Endodermal cell (in vitro differentiated cells): ENCODE results near the gene SFSWAP. TPM values are rescaled to one million over a fixed set of nuclear protein-coding genes. Genes with fewer than 3 reads are reported as not detected.

Experiments
- DNase-seq: peaks from one replicate; pipeline ENCODE4 v3.0.0-alpha.2; 2017
- H3K27ac ChIP-seq: 2 replicates; pipeline ENCODE4 v1.5.1; 2013; ENCODE audit warnings: mild to moderate bottlenecking, low read depth, low read length, moderate library complexity
- H3K27me3 ChIP-seq: 2 replicates; pipeline ENCODE4 v1.6.1; 2013; ENCODE audit warnings: mild to moderate bottlenecking, low read length, moderate library complexity; ENCODE audit not compliant: insufficient read depth, control insufficient read depth, poor library complexity, severe bottlenecking
- H3K36me3 ChIP-seq: 2 replicates; pipeline ENCODE4 v1.7.0; 2013; ENCODE audit warnings: mild to moderate bottlenecking, low read length, moderate library complexity; ENCODE audit not compliant: control insufficient read depth, insufficient read depth
- H3K4me1 ChIP-seq: one replicate; pipeline ENCODE4 v1.7.0; 2013; ENCODE audit warnings: low read length; ENCODE audit not compliant: control insufficient read depth, insufficient read depth
- H3K4me3 ChIP-seq: 2 replicates; pipeline ENCODE4 v1.5.1; 2013; ENCODE audit warnings: mild to moderate bottlenecking, low read length, moderate library complexity
- H3K9ac ChIP-seq: 2 replicates; pipeline ENCODE4 v1.6.1; 2013; ENCODE audit warnings: mild to moderate bottlenecking, low read length, moderate library complexity; ENCODE audit not compliant: poor library complexity, severe bottlenecking; ENCODE audit errors: extremely low read depth
- H3K9me3 ChIP-seq: 2 replicates; pipeline ENCODE4 v1.6.1; 2013; ENCODE audit warnings: mild to moderate bottlenecking, low read length, moderate library complexity; ENCODE audit not compliant: control insufficient read depth
- H3K27ac Mint-ChIP-seq: 2 replicates; pipeline ENCODE4 v1.8.0; 2020; ENCODE audit warnings: mixed read lengths
- H3K27me3 Mint-ChIP-seq: 2 replicates; pipeline ENCODE4 v1.8.0; 2021; ENCODE audit warnings: mild to moderate bottlenecking, mixed read lengths; ENCODE audit not compliant: insufficient read depth
- H3K36me3 Mint-ChIP-seq: 2 replicates; pipeline ENCODE4 v1.8.0; 2020; ENCODE audit warnings: low read depth, mixed read lengths
- H3K4me1 Mint-ChIP-seq: 2 replicates; pipeline ENCODE4 v1.8.0; 2020; ENCODE audit warnings: mixed read lengths
- H3K4me3 Mint-ChIP-seq: 2 replicates; pipeline ENCODE4 v1.8.0; 2020; ENCODE audit warnings: mild to moderate bottlenecking, moderate library complexity, mixed read lengths
- H3K9me3 Mint-ChIP-seq: 2 replicates; pipeline ENCODE4 v1.8.0; 2020; ENCODE audit warnings: mild to moderate bottlenecking, mixed read lengths
- CTCF ChIP-seq: fragments of 200-600 bp; sonication (generic); conservative IDR thresholded peaks from 2 replicates; pipeline ENCODE4 v1.5.0; 2021; ENCODE audit warnings: antibody characterized with exemption, mild to moderate bottlenecking
- WGBS, 2 experiments: methylation state at CpG; one replicate each; pipeline versions ENCODE4 v1.1.5 to v1.1.7; 2013; ENCODE audit warnings: missing lambda C conversion rate in 2 of 2, mixed read lengths in 1 of 2; ENCODE audit not compliant: insufficient coverage in 1 of 2, insufficient read length in 1 of 2; 5-methylcytosine and 5-hydroxymethylcytosine counted together
- total RNA-seq, 2 donors: library from RNA; stranded (reverse); fragmentation: NEBNext Ultra II Directional in 1 of 2; extraction: Animal tissue kit (Norgen Biotek cat#: 25700) in 1 of 2; gene quantifications; 2 replicates in 1 of 2; 3 replicates in 1 of 2; pipeline ENCODE4 v1.2.1, GENCODE V29; 2021

SFSWAP gene
- total RNA-seq, 2 donors from 2014 or later, result 50.0 to 52.3 TPM

DNA sequence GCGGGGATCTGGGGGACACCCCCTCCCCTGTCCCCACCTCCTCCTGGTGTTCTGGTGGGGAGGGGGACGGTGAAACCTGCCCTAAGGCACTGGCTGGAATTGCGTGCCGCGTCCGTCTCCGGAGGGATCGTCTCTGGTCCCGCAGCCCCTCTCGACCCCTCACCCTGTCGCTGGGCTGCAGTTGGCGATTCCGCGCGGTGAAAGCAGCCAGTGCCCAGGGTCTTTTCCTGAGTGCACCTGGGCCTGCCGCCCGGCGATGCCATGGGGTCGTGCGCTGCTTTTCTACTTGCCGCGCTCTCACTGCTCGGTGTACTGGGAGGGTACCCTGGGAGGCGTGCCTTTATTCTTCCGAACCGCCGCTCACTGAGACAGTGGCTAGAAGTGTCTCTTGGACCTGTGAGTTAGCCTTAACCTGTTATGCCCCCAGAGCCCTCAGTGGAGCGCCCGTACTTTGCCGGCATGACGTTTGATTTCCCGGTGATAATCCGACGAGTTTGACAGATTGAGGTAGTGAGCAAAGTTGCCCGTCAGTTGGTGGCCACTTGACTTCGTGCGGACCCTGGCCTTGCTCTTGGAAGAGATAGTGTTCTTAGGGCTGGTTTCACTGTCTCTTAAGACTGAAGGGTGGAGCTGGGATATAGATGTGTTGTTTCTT lies 788 bp downstream of the SFSWAP start:
- Histone ChIP-seq H3K27me3 (no peaks in the 10 kb centered on the region), H3K9ac (peak overlapping the region; percentile 89), H3K4me3 (peak overlapping the region; percentile 93), H3K27ac (no peak overlapping the region), H3K4me1 (peaks cover 7% of the 10 kb centered on the region), H3K9me3 (peaks cover 8% of the 10 kb centered on the region), H3K36me3 (peaks cover 36% of the 10 kb centered on the region)
- peak; percentile 59 for DNase-seq
- TF ChIP-seq CTCF, result no peak
- H3K4me3 Mint-ChIP-seq, result peak overlapping the region; percentile 96
- peak overlapping the region; percentile 100 for H3K27ac Mint-ChIP-seq
- H3K36me3 Mint-ChIP-seq, result peaks cover 30% of the 10 kb centered on the region
- H3K9me3 Mint-ChIP-seq, result peaks cover 10% of the 10 kb centered on the region
- peaks cover 20% of the 10 kb centered on the region for H3K4me1 Mint-ChIP-seq
- 0 to 1% methylated on average over 24 to 37 of the region's 37 CpGs for WGBS, 2 experiments
- H3K27me3 Mint-ChIP-seq, result peaks cover 7% of the 10 kb centered on the region

DNA sequence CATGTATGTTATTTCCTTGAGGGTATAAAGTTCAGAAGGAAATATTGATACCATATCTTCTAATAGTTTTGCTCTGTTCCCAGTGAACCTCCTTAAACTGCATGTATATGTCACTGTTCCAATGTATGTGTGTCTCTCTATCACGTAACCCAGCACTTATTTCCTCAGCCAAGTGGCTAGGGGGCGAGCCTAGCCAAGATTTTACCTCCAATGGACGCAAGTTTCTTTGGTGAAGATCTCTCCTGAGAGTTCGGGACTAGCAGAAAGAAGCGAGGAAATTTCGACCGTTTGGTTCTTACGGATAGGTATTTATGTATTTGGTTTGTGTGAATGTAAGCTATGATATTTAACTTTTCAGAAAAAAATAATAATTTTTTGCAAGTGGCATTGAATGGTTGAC lies 2.5 kb downstream of the SFSWAP start:
- no peak overlapping the region for H3K9ac ChIP-seq
- Mint-ChIP-seq H3K4me1 (peaks cover 20% of the 10 kb centered on the region), H3K4me3 (peak overlapping the region; percentile 14), H3K27me3 (peaks cover 4% of the 10 kb centered on the region), H3K36me3 (peaks cover 42% of the 10 kb centered on the region), H3K27ac (no peak overlapping the region), H3K9me3 (peaks cover 10% of the 10 kb centered on the region)
- peak; percentile 52 for TF ChIP-seq CTCF
- peak overlapping the region; percentile 93 for H3K4me3 ChIP-seq
- peaks cover 53% of the 10 kb centered on the region for H3K36me3 ChIP-seq
- H3K9me3 ChIP-seq, result peaks cover 8% of the 10 kb centered on the region
- peak; percentile 71 for DNase-seq
- no peak overlapping the region for H3K27ac ChIP-seq
- peaks cover 7% of the 10 kb centered on the region for H3K4me1 ChIP-seq
- H3K27me3 ChIP-seq, result no peaks in the 10 kb centered on the region
- WGBS, 2 experiments, result 91 to 97% methylated on average over 8 of the region's 8 CpGs

- Mint-ChIP-seq H3K4me3 (no peak overlapping the region), H3K4me1 (peaks cover 19% of the 10 kb centered on the region), H3K9me3 (peaks cover 3% of the 10 kb centered on the region), H3K27ac (no peak overlapping the region), H3K27me3 (no peaks in the 10 kb centered on the region), H3K36me3 (peaks cover 53% of the 10 kb centered on the region)
- no peak overlapping the region for H3K9ac ChIP-seq
- peaks cover 2% of the 10 kb centered on the region for H3K9me3 ChIP-seq
- no peak overlapping the region for H3K27ac ChIP-seq
- WGBS, 2 experiments, result 96 to 100% methylated on average over 10 to 14 of the region's 14 CpGs
- DNase-seq, result no peak
- H3K4me1 ChIP-seq, result peaks cover 7% of the 10 kb centered on the region
- no peaks in the 10 kb centered on the region for H3K27me3 ChIP-seq
- no peak for TF ChIP-seq CTCF
- peaks cover 67% of the 10 kb centered on the region for H3K36me3 ChIP-seq
- H3K4me3 ChIP-seq, result no peak overlapping the region
Measured at GRCh38 chr12:131714759-131715158, 3.9 kb downstream of the SFSWAP start.
